ENCODE results near the gene ZNF135.
A peak's percentile ranks its signal among the peaks of the same experiment; 100 is the strongest.

The ZNF135 gene

GRCh38 chr19:58095328-58095727 is 36.2 kb downstream of the ZNF135 start:
- DNase-seq: no peak

GRCh38 chr19:58096884-58097283 is 37.8 kb downstream of the ZNF135 start:
- DNase-seq: no peak

- no peak for DNase-seq
Observed at GRCh38 chr19:58097349-58097748, 38.3 kb downstream of the ZNF135 start.

GRCh38 chr19:58097781-58098681 is 38.9 kb downstream of the ZNF135 start, which contains the start of gene ZSCAN18:
ZSCAN18 (minus strand) TSS chr19:58098231; CDS start chr19:58090267, 7,964 bp downstream.
- peak; percentile 96 to 97 (median 97) for DNase-seq

GRCh38 chr19:58098682-58098998 is 39.6 kb downstream of the ZNF135 start:
- DNase-seq: no peak

- DNase-seq: no peak
Observed at GRCh38 chr19:58107778-58108545, 48.9 kb downstream of the ZNF135 start.

- DNase-seq: no peak
Observed at GRCh38 chr19:58108546-58108817, 49.4 kb downstream of the ZNF135 start.

GRCh38 chr19:58117841-58118575 is 58.9 kb downstream of the ZNF135 start:
- no peak for DNase-seq

- no peak for DNase-seq
Observed at GRCh38 chr19:58118979-58119733, 60.1 kb downstream of the ZNF135 start.

All from suppressor macrophage (primary cell).